Stimulated activated CD4-positive, alpha-beta T cell treated with anti-CD3 and anti-CD28 coated beads, Interleukin-12 subunit alpha, Interleukin-12 subunit beta, amount 100 ng/mL, for 4 hours (primary cell): Measurements from ENCODE around the gene TUBB1.
"Not testable (repeated sequence)": the region's sequence is repeated elsewhere in the genome, so short reads cannot be mapped to it uniquely, and the experiment has no call there.

ENCODE experiments used
- DNase-seq: peaks from one replicate; pipeline ENCODE4 v3.0.0-alpha.2; 2020

Gene TUBB1

GRCh38 chr20:59006864-59007664 is 12.2 kb upstream of the TUBB1 start, which contains the start of gene CTSZ:
Gene CTSZ (minus strand): TSS chr20:59007254. CDS start chr20:59007128, 126 bp downstream.
- peak; percentile 48 for DNase-seq

DNA sequence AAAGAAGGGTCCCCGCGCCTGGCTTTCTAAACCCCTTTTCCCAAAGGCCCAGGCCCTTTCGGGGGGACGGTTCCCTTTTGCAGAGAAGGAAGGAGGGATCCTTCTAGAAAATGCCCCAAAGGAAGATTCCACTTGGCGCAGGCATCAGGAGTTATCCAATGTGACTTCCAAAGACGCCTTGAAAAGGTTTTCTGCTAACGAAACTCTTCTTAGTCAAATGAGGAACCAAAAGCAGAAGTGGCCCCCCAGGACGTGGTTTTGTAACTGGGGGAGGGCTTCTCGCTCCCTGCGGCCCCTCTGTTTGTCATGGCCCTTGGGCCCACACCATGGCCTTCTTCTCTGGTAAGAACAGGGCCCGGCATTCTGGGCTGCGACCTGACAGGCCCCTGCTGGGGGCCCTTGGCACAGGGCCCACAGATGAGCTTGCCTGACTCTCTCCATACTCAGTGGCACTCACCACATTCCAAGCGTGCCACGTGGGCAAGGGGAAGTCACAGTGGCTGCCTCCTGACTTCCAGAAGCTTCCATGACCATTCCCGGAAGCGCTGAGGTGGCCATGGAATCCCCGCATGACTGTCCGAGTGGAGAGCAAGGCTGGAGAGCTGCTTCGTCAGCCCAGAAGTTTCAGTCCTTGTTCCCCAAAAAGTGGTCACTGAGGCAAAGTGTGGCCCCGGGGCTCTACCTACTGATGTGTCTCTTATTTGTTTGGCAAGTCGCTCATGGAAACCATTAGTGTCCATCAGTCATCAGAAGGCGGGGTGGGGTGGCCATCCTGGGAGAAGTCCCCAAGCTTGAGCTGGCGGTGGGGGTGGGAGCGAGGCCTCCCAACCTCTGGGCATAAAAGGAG is 11.3 kb upstream of the TUBB1 start:
- no peak for DNase-seq

DNA sequence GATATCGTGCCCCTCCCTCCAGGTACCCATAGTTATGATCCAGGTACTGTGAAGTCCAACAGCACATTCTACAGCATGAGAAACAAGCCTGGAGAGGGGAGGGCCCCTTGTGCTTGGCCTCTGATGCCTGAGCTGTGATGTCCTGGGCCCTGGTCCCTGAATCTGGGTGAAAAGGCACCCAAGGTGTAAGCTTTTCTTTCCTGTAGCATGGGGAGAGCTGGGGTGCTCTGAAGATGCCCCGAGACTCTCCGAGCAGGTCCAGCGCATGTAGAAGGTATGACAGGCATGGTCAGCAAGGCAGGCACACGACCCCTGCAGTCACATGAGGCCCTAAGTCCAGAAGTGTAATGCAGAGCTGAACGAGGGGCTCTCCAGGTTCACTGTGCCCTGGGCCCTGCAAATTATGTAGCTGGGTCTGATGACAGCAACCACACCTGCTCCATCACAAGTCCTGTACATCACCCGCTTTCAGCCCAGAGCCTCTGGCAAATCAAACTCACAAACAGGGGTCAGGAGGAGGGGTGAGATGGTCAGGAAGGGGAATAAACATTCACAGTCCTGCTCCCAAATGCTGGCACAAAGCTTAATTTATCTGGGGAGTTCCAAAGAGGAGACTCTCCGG is 10.4 kb upstream of the TUBB1 start:
- DNase-seq: no peak

GRCh38 chr20:59010321-59010994 is 8.8 kb upstream of the TUBB1 start:
- no peak for DNase-seq

DNA sequence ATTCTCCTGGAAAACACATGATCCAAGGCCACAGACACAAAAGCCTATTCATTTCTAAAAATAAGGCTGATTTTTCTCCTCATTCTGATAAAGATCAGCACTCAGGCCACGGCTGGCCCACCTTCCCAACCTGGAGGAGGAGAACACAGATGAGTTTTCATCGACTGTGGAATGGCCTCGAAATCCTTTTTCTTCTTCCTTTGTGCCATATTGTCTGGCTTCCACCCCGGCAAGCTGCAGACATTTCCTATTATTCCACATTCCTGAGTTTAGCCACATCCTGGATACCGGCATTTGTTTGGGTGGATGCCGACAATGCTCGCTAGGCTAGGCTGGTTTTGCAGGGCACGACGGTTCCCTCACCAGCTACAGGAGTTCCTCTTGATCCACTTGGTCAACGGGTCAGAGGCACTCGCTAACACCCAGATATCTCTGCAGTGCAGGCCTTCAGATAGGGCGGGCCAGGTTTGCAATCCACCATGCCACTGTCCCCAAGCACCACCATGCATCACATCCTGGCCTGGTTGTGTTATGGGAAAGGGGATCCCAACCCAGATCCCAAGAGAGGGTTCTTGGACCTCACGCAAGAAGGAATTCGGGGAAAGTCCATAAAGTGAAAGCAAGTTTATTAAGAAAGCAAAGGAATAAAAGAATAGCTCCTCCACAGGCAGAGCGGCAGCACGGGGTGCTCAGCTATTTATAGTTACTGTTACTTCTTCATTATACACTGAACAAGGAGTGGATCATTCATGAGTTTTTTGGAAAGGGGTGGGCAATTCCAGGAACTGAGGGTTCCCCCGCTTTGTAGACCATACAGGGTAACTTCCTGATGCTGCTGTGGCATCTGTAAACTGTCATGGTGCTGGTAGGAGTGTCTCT is 8.0 kb upstream of the TUBB1 start:
- no peak for DNase-seq

DNA sequence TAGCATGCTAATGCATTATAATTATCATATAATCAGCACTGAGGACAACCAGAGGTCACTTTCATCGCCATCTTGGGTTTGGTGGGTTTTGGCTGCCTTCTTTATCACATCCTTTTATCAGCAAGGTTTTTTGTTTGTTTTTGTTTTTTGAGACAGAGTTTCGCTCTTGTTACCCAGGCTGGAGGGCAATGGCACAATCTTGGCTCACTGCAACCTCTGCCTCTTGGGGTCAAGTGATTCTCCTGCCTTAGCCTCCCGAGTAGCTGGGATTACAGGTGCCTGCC is 7.4 kb upstream of the TUBB1 start:
- not testable (repeated sequence) for DNase-seq

- no peak for DNase-seq
These were observed 5.9 kb upstream of the TUBB1 start for GRCh38 chr20:59013031-59013951.

DNA sequence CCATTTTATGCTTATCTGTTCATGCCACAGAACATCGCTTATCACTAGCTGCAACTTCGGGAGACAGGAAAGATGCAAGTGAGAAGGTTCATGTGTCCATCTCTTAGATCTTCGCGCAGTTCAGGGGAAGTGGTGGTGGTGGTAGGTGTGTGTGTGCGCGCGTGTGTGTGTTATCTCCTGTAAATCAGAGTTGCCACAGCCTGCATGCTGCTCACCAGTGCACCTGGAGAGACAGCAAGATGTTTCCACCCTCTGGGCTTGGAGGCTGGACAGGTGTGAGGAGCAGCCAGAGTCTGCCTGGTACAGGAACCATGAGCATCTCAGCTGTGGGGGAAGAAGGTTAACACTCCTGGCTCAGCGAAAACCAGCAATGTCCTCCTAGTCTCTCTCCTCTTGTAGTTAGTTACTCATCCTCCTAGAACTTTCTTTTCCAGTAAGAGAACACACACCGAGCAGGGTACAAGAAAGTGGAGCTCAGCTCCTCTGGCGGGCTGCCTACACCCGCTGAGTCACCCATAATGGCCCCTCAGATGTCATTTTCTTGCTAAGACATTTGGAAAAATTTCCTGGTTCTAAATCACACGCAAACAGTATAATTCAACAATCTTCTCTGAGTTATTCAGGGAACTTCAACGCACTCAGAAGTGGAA is 5.1 kb upstream of the TUBB1 start:
- no peak for DNase-seq

DNA sequence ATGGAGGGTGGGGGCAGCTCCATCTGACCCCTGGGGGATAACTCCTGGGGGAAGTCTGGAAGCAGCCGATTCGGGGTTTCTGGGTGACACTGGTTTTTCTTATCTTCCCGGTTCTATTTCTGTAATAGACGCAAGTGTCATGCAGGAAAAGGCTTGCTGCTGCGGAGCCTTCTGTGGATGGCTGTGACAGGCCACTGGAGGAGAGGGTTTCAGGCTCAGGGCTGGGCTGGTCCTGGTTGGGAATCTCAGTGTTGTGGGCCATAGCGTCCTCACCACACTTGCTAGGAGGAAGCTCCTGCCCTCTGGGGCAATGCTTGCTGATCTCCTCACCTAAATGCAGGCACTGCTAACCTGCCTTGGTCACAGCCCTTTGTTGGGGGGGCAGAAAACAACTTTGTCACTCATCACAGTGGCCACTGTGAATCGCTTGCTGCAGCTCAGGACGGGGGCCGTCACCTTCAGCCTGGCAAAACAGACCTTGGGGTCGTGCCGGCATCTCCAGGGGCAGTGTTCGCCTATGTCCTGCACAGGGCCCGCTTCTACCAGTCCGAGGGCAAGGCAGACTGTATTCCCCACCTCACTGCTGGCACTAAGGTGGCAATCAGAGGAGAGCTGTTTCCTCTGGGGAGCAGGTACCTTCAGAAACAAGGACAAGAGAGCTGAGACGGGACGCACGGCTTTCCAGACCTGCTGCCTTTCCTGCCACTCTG is 4.4 kb upstream of the TUBB1 start:
- no peak for DNase-seq

GRCh38 chr20:59015411-59015810 is 3.8 kb upstream of the TUBB1 start:
- no peak for DNase-seq

- no peak for DNase-seq
These were observed 3.2 kb upstream of the TUBB1 start for GRCh38 chr20:59015812-59016711.

DNA sequence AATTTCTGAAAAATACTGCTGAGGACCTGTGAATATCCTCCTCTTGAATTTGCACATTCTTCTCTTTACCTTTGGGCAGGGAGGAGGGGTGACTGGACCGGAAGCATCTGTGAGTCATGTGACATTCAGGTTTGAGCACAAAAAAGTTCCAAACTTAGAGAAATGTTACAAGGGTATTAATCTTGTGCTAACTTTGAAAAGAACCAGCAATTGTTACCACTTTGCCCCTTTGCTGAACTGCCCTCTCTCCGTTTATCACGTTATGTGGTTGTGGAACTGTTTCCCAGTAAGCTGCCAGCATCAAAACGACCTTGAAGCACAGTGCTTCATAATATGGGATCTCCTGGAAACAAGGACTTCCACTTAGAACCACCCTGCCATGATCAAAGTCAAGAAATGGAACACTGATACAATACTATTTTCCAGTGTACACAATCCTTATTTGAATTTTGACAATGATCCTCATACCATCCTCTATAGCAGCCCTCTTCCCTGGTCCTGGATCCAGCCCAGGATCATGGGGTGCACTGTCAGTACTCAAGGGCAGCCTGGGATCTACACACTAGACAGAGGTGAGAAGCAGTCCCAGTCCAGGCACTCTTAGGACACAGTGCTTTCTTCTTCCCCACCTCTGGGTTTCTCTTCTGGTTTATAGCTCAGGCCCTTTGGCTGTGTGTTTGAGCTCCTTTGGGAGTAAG is 2.3 kb upstream of the TUBB1 start:
- no peak for DNase-seq

- no peak for DNase-seq
These were observed 1.6 kb upstream of the TUBB1 start for GRCh38 chr20:59017493-59018231.

GRCh38 chr20:59018817-59019216 is 412 bp upstream of the TUBB1 start:
- DNase-seq: no peak

DNA sequence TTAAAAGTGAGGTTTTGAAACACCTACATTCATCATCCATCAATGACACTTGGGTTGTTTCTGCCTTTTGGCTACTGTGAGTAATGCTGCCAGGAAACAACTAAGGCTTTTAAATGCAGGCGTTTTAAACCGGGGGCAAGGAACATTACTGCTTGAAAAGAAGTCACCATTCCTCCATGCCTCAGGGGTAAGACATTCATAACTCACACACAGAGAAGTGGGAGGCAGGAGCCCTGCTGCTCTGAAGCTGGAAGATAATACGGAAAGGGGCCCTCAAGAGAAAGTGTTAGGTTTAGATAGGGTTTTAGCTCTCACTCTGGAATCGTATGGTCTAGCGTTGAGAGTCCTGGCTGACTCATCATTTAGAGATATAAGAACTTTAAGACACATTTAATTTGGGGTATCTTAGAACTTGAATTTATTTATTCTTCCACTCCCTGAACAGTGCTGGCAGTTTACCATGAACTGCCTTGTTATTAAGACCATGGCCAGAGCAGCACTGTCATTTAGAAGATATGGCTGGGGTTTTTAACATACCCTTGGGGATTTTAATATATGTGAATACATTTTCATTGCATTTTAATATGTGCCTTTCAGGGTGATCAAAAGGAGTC is 1.8 kb downstream of the TUBB1 start:
- DNase-seq: no peak

DNA sequence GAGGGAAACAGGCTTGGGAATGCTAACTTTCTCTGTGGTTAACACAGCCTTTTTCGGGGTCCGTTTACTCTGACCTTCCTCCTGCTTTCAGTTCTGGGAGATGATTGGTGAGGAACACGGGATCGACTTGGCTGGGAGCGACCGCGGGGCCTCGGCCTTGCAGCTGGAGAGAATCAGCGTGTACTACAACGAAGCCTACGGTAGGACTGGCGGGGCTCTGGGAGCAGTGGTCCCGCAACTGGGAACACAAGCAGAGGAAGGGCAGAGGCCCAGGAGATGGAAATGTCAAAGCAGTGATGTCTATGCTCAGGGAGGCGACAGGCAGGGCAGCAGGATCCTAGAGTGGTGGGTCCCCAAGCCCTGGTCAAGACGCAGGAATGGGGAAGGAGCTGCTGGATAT is 3.5 kb downstream of the TUBB1 start:
- DNase-seq: no peak

GRCh38 chr20:59023616-59024015 is 4.4 kb downstream of the TUBB1 start:
- DNase-seq: no peak
